OCI-LY1 (cell line): ENCODE measurements around the gene PBRM1.

Source experiments
- H2AFZ ChIP-seq: fragments of 200-600 bp; sonication (generic), shearing (Covaris generic); 2 replicates; pipeline ENCODE4 v1.6.0; 2014; ENCODE audit warnings: antibody characterized with exemption, mild to moderate bottlenecking, low read length
- H3F3A ChIP-seq: fragments of 200-600 bp; sonication (generic), shearing (Covaris generic); 2 replicates; pipeline ENCODE4 v1.6.0; 2014; ENCODE audit warnings: mild to moderate bottlenecking, antibody characterized with exemption, low read length, moderate library complexity; ENCODE audit not compliant: insufficient read depth
- H3K27ac ChIP-seq: fragments of 200-600 bp; sonication (generic); 2 replicates; pipeline ENCODE4 v1.5.1; 2014; ENCODE audit warnings: low read length, mixed run types, mild to moderate bottlenecking, low read depth; ENCODE audit not compliant: poor library complexity, severe bottlenecking
- H3K27me3 ChIP-seq: fragments of 200-600 bp; sonication (generic); 2 replicates; pipeline ENCODE4 v1.6.0; 2014; ENCODE audit warnings: antibody characterized with exemption, mild to moderate bottlenecking, low read length, moderate library complexity; ENCODE audit not compliant: insufficient read depth
- H3K36me3 ChIP-seq: fragments of 200-600 bp; sonication (generic); 2 replicates; pipeline ENCODE4 v1.6.1; 2014; ENCODE audit warnings: mild to moderate bottlenecking, antibody characterized with exemption, low read length, moderate library complexity, mixed read lengths; ENCODE audit not compliant: insufficient read depth
- H3K4me1 ChIP-seq: fragments of 200-600 bp; sonication (generic); 2 replicates; pipeline ENCODE4 v1.5.1; 2014; ENCODE audit warnings: mild to moderate bottlenecking, low read length, moderate library complexity; ENCODE audit not compliant: insufficient read depth, severe bottlenecking
- H3K4me2 ChIP-seq: fragments of 200-600 bp; sonication (generic), shearing (Covaris generic); 2 replicates; pipeline ENCODE4 v1.6.1; 2014; ENCODE audit warnings: low read length
- H3K4me3 ChIP-seq: fragments of 200-600 bp; sonication (generic); 2 replicates; pipeline ENCODE4 v1.5.1; 2014; ENCODE audit warnings: low read length, low read depth, mild to moderate bottlenecking, mixed read lengths; ENCODE audit not compliant: poor library complexity, severe bottlenecking
- H3K79me2 ChIP-seq: fragments of 200-600 bp; shearing (Covaris generic); 2 replicates; pipeline ENCODE4 v1.6.1; 2016; ENCODE audit warnings: mixed run types, low read length, mixed read lengths; ENCODE audit not compliant: insufficient read depth
- H3K9ac ChIP-seq: fragments of 200-600 bp; sonication (generic), shearing (Covaris generic); 2 replicates; pipeline ENCODE4 v1.6.1; 2014; ENCODE audit warnings: mild to moderate bottlenecking, low read length, mixed read lengths
- H3K9me2 ChIP-seq: fragments of 200-600 bp; sonication (generic), shearing (Covaris generic); 2 replicates; pipeline ENCODE4 v1.6.1; 2014; ENCODE audit warnings: low read depth, mild to moderate bottlenecking, low read length, mixed read lengths
- H3K9me3 ChIP-seq: fragments of 200-600 bp; shearing (Covaris generic); 2 replicates; pipeline ENCODE4 v1.6.1; 2014; ENCODE audit warnings: low read length, mixed read lengths
- H4K20me1 ChIP-seq: fragments of 200-600 bp; sonication (generic), shearing (Covaris generic); 2 replicates; pipeline ENCODE4 v1.6.0; 2016; ENCODE audit warnings: mild to moderate bottlenecking, low read length; ENCODE audit not compliant: insufficient read depth
- CTCF ChIP-seq: fragments of 200-600 bp; sonication (generic), shearing (Covaris generic); IDR thresholded peaks from 2 replicates; pipeline ENCODE4 v1.5.1; 2017; ENCODE audit warnings: mild to moderate bottlenecking, antibody characterized with exemption, low read length, moderate library complexity, mixed read lengths
- EZH2 ChIP-seq: fragments of 200-600 bp; sonication (generic), shearing (Covaris generic); IDR thresholded peaks from 2 replicates; pipeline ENCODE4 v1.8.0; 2017; ENCODE audit warnings: borderline replicate concordance, mixed run types, mild to moderate bottlenecking, antibody characterized with exemption, low read length, moderate library complexity, mixed read lengths

The PBRM1 gene

GRCh38 chr3:52682016-52682415, 3.7 kb downstream of the PBRM1 start:
- H3K27ac ChIP-seq = no peak overlapping the region
- H3K79me2 ChIP-seq = peaks cover 49% of the 10 kb centered on the region
- H3F3A ChIP-seq = no peaks in the 10 kb centered on the region
- no peaks in the 10 kb centered on the region for H4K20me1 ChIP-seq
- no peaks in the 10 kb centered on the region for H3K9me2 ChIP-seq
- H3K36me3 ChIP-seq = peaks cover 51% of the 10 kb centered on the region
- no peak overlapping the region for H2AFZ ChIP-seq
- H3K4me1 ChIP-seq = peaks cover 22% of the 10 kb centered on the region
- no peak overlapping the region for H3K9ac ChIP-seq
- H3K9me3 ChIP-seq = no peaks in the 10 kb centered on the region
- H3K27me3 ChIP-seq = no peaks in the 10 kb centered on the region
- TF ChIP-seq CTCF = no peak
- TF ChIP-seq EZH2 = no peak
- H3K4me3 ChIP-seq = no peak overlapping the region
- no peak overlapping the region for H3K4me2 ChIP-seq

GRCh38 chr3:52681596-52681995, 4.1 kb downstream of the PBRM1 start:
- peaks cover 44% of the 10 kb centered on the region for H3K79me2 ChIP-seq
- H3K4me2 ChIP-seq = no peak overlapping the region
- H3K27ac ChIP-seq = no peak overlapping the region
- no peaks in the 10 kb centered on the region for H3K27me3 ChIP-seq
- no peak for TF ChIP-seq EZH2
- TF ChIP-seq CTCF = no peak
- H3K9me3 ChIP-seq = no peaks in the 10 kb centered on the region
- peaks cover 18% of the 10 kb centered on the region for H3K4me1 ChIP-seq
- H3K9me2 ChIP-seq = no peaks in the 10 kb centered on the region
- no peak overlapping the region for H3K4me3 ChIP-seq
- H3F3A ChIP-seq = no peaks in the 10 kb centered on the region
- H3K36me3 ChIP-seq = peaks cover 51% of the 10 kb centered on the region
- H4K20me1 ChIP-seq = no peaks in the 10 kb centered on the region
- H2AFZ ChIP-seq = no peak overlapping the region
- H3K9ac ChIP-seq = no peak overlapping the region

GRCh38 chr3:52679811-52680210, 5.9 kb downstream of the PBRM1 start:
- no peak overlapping the region for H3K4me3 ChIP-seq
- no peak overlapping the region for H2AFZ ChIP-seq
- no peaks in the 10 kb centered on the region for H3K9me2 ChIP-seq
- H3K9ac ChIP-seq = no peak overlapping the region
- no peak overlapping the region for H3K4me2 ChIP-seq
- H3K36me3 ChIP-seq = peaks cover 61% of the 10 kb centered on the region
- H4K20me1 ChIP-seq = no peaks in the 10 kb centered on the region
- H3K4me1 ChIP-seq = peaks cover 15% of the 10 kb centered on the region
- TF ChIP-seq CTCF (no peak), EZH2 (no peak)
- no peak overlapping the region for H3K27ac ChIP-seq
- no peaks in the 10 kb centered on the region for H3K27me3 ChIP-seq
- peaks cover 34% of the 10 kb centered on the region for H3K79me2 ChIP-seq
- H3F3A ChIP-seq = no peaks in the 10 kb centered on the region
- H3K9me3 ChIP-seq = no peaks in the 10 kb centered on the region
